HG02588 (cell line): ENCODE data around the gene KATNA1.

Source experiments
- ATAC-seq: cut with Tn5 transposase; IDR thresholded peaks from one replicate; pipeline ENCODE4 v1.9.1; 2021; ENCODE audit warnings: mild to moderate bottlenecking, moderate library complexity; ENCODE audit not compliant: unreplicated experiment

KATNA1 gene

GRCh38 chr6:149614337-149614736 lies 34.2 kb downstream of the KATNA1 start:
- no peak for ATAC-seq

- no peak for ATAC-seq
These were observed 40.0 kb downstream of the KATNA1 start for GRCh38 chr6:149608381-149608982.

DNA sequence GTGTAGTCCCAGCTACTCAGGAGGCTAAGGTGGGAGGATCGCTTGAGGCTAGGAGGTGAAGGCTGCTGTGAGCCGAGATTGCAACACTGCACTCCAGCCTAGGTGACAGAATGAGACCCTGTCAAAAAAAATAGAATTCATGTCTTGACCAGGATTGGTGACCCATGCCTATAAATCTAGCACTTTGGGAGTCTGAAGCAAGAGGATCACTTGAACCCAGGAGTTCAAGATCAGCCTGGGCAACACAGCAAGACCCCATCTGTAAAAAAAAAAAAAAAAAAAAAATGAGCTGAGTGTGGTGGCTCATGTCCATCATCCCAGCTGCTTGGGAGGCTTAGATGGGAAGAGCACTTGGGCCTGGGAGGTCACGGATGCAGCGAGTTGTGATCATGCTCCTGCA lies 48.0 kb downstream of the KATNA1 start:
- no peak for ATAC-seq

GRCh38 chr6:149593408-149593807 lies 55.1 kb downstream of the KATNA1 start:
- no peak for ATAC-seq

GRCh38 chr6:149592983-149593382 lies 55.5 kb downstream of the KATNA1 start:
- ATAC-seq: no peak

- no peak for ATAC-seq
These were observed 62.4 kb downstream of the KATNA1 start for GRCh38 chr6:149586149-149586548.

GRCh38 chr6:149581349-149581748 lies 67.2 kb downstream of the KATNA1 start:
- no peak for ATAC-seq

- ATAC-seq: no peak
These were observed 67.6 kb downstream of the KATNA1 start for GRCh38 chr6:149580880-149581279.

- no peak for ATAC-seq
These were observed 80.4 kb downstream of the KATNA1 start for GRCh38 chr6:149567945-149568585.

DNA sequence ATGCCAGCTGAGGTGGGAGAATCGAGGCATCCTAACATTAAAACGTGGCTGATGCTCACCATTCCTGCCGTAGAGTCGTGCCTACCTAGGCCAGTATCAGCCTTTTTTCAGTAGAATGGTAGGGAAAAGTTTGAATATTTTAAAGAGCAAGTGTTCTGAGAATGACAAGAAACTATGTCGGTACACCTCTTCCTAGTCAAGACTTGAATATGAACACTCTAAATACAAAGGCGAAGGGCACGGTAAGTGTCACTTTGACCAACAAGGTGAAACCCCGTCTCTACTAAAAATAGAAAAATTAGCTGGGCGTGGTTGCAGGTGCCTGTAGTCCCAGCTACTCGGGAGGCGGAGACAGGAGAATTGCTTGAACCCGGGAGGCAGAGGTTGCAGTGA lies 81.3 kb downstream of the KATNA1 start:
- ATAC-seq: no peak

DNA sequence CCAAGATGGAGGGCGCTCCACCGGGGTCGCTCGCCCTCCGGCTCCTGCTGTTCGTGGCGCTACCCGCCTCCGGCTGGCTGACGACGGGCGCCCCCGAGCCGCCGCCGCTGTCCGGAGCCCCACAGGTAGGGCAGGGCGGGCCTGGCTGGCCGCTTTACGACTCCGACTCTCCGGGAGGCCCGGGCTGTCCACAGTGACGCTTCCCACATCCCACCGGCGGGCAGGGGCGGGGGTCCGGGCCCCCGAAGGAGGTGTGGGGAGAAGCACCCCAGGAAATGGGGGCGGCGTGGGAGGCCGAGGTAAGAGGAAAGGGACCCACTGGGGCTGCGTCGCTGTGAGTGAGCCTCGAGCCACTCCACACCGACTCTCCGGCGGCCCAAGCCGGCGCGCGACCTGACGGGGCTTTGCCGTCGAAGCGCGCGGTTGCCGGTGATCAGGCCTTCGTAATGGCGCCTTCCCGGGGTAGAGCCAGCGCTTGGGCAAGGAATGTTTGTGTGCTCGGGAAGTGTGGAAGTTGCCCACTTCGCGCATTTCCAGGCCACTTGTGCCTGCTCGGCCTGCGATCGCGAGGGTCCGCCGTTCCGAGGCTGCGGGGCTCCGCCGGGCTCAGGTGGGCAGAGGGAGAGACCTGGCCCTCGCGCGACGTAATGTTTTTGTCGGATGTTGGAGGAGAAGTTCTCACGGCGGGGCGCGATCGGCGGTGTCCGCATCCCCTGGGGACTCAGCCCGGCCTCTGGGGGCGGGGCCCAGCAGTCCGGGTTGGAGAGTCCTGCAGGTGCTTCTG lies 81.9 kb downstream of the KATNA1 start:
- peak; percentile 20 for ATAC-seq

DNA sequence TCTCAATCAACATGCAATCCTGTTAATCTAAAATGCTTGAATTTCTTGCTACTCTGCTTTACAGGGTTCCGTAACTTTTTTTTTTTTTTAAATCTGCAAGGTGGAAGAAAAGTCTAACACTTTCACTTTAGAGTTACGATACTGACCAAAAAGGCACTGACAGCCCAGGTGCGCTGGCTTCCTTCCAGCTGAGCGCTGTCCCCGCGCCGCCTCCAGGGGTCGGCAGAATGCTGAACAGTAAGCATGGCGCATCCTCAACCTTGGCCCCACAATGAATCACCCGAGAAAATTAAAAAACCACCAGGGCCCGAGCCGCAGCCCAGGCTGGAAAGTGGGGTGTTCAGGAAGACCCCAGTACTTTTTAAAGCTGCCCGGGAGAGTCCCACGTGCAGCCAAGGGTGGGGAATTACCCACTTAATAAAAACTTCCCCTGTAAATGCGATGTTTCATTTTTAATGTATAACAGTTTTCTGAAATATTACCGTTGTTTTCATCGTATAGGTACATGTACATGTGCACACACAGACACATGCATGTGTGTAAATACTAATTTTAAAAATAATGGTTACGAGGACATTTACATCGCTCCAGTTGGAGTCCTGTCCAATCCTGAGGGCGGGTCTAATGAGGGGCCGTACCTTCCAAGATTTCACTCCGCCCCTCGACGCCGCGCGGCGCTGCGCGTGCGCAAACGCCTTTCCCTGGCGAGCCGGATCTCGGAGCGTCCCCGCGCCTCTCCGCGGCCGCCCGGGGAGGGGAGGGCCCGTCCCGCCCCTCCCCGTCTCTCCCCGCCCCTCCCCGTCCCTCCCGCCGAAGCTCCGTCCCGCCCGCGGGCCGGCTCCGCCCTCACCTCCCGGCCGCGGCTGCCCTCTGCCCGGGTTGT lies 82.7 kb downstream of the KATNA1 start, which contains the start of gene GINM1:
TSS of gene GINM1 (plus strand) at position 849 of the 883 bp plus-strand sequence. CDS start 40 bp downstream, outside the sequence.
- ATAC-seq: peak; percentile 75

DNA sequence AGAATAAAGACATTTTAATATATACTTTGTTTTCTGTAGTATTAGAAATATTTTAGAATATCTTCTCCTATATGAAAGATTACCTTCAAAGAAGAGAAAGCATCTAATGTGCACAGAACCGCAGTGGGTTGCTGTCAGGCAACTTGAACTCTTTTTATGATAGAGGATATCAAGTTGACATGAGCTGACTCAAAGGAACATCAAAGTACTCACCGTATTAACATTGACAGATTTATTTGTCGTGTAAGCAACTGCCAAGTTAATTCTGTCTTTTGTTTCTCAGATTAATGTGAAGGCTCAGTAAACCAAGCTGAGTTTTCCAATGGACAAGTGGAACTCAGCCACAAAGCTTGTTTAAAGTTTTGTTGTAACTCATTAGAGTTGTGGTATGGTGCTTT lies 84.6 kb downstream of the KATNA1 start:
- no peak for ATAC-seq

DNA sequence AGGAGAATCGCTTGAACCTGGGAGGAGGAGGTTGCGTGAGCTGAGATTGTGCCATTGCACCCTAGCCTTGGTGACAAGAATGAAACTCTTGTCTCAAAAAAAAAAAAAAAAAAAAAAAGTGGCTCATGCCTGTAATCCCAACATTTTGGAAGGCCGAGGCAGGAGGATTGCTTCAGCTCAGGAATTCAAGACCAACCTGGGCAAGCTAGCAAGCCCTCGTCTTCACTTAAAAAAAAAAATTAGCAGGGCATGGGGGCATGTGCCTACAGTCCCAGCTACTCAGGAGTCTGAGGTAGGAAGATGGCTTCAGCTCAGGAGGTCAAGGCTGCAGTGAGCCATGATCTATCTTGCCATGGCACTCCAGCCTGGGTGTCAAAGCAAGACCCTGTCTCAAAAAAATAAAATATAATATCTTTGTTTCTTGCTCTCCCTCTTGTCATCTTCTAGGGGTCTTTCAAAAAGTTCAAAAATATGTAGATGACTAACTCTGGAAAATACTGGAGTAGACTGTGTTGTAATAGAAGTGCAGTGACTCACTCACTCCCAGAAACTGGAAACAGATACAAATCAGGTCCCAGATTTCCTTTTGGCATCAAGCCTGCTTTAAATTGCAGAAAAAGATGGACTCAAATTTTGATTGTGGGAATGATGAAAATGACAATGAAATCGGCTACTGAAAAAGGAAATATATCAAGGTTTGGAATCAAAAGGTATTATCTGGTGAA lies 85.1 kb downstream of the KATNA1 start:
- no peak for ATAC-seq

- no peak for ATAC-seq
These were observed 87.8 kb downstream of the KATNA1 start for GRCh38 chr6:149560736-149561135.

DNA sequence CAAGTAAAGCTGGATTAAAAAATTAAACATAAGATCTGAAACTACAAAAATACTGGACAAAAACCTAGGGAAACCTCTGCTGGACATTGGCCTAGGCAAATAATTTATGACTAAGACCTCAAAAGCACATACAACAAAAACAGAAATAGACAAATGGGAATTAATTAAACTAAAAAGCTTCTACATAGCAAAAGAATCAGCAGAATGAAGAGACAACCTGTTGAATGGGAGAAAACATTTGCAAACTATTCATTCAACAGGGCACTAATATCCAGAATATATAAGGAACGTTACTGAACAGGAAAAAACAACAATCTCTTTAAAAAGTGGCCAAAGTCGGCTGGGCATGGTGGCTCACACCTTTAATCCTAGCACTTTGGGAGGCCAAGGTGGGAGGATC lies 89.1 kb downstream of the KATNA1 start:
- ATAC-seq: no peak

DNA sequence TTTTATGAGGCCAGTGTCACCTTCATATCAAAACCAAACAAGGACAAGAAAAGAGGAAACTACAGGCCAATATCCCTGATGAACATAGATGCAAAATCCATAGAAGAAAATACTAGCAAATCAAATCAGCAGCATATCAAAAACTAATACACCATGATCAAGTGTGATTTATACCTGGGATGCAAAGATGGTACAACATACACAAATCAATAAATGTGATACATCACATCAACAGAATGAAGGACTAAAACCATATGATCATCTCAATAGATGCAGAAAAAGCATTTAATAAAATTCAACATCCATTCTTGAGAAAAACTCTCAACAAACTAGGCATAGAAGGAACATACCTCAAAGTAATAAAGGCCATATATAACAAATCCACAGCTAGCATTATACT lies 90.5 kb downstream of the KATNA1 start:
- ATAC-seq: no peak

DNA sequence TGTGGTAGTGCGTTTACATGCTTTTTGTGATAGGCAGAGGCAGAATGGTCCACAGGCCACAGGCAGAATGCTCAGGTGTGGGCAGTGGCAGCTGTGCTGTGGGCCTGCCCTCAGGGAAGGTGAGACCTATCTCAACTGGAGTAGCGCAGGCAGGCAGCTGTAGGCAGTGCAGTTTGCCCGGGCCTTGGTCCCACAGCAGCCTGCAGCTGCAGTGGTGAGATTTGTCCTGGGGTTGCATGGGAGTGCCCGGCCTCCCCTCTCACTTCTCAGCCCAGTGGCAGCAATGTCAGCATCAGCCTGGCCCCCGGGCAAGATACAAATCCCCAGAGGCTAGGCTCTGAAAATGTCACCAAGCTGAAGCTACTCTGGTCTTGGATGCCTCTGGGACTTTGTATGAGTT lies 96.6 kb downstream of the KATNA1 start:
- ATAC-seq: no peak

GRCh38 chr6:149545754-149546471 lies 102.6 kb downstream of the KATNA1 start, which contains the start of gene PPIL4:
Gene PPIL4 (minus strand): TSS chr6:149546043. CDS start chr6:149546005, 38 bp downstream.
- ATAC-seq: peak; percentile 87
